H1 (cell line): ENCODE data around the gene EXD1. TPM values are rescaled to one million over a fixed set of nuclear protein-coding genes. Genes with fewer than 3 reads are reported as not detected.

Experiments
- CTCF ChIA-PET: fragments of 300-600 bp; sonication (Branson Sonifier 250); formaldehyde crosslinking; loops from one replicate; lab custom pipeline; 2021; ENCODE audit not compliant: partially characterized antibody; lab: Charles Lee
- POLR2A ChIA-PET: fragments of 300-600 bp; sonication (Branson Sonifier 250); formaldehyde crosslinking; loops from one replicate; lab custom pipeline; 2021; ENCODE audit warnings: inconsistent platforms; ENCODE audit not compliant: partially characterized antibody; lab: Charles Lee
- DNase-seq, 2 experiments: peaks; one replicate each; pipeline versions ENCODE4 v3.0.0 to v3.0.0-alpha.2; 2010 to 2022; ENCODE audit warnings: low spot score in 2 of 2, low read depth in 1 of 2, mixed read lengths in 1 of 2
- FAIRE-seq: peaks from 2 replicates; lab custom pipeline; 2011; peaks lifted over from hg19 to GRCh38; lab: Jason Lieb, UNC
- H2AFZ ChIP-seq: 2 replicates; pipeline ENCODE4 v1.8.1; 2012; ENCODE audit warnings: low read length, inconsistent platforms
- H2AK5ac ChIP-seq: 2 replicates; pipeline ENCODE4 v1.6.1; 2013; ENCODE audit warnings: low read depth, low read length
- H2BK120ac ChIP-seq: replicated peaks from 2 replicates; pipeline ENCODE3; 2013; ENCODE audit warnings: low read depth, low read length, inconsistent platforms
- H2BK12ac ChIP-seq: 2 replicates; pipeline ENCODE4 v1.6.1; 2013; ENCODE audit warnings: low read depth, low read length
- H2BK15ac ChIP-seq: 2 replicates; pipeline ENCODE4 v1.6.1; 2013; ENCODE audit warnings: low read length
- H2BK20ac ChIP-seq: 2 replicates; pipeline ENCODE4 v1.6.1; 2013; ENCODE audit warnings: low read length
- H2BK5ac ChIP-seq: 2 replicates; pipeline ENCODE4 v1.6.1; 2013; ENCODE audit warnings: low read depth, low read length
- H3K14ac ChIP-seq: 2 replicates; pipeline ENCODE4 v1.6.1; 2013; ENCODE audit warnings: inconsistent platforms; ENCODE audit not compliant: insufficient read length
- H3K18ac ChIP-seq: 2 replicates; pipeline ENCODE4 v1.6.1; 2013; ENCODE audit warnings: low read length; ENCODE audit errors: extremely low read depth
- H3K23ac ChIP-seq: 2 replicates; pipeline ENCODE4 v1.6.1; 2013; ENCODE audit warnings: inconsistent platforms; ENCODE audit not compliant: insufficient read length
- H3K23me2 ChIP-seq: 2 replicates; pipeline ENCODE4 v1.6.1; 2013; ENCODE audit warnings: low read depth, low read length
- H3K27ac ChIP-seq: 2 replicates; pipeline ENCODE4 v1.6.1; 2011; ENCODE audit warnings: low read depth, low read length, inconsistent platforms
- H3K27me3 ChIP-seq, 4 experiments: replicated peaks in 1 of 4; 1 replicate in 1 of 4; 2 replicates in 3 of 4; pipeline versions ENCODE4 v1.6.1 to v1.8.1; 2011 to 2013; ENCODE audit warnings: low read length in 3 of 4, mild to moderate bottlenecking in 3 of 4, inconsistent platforms in 2 of 4, mixed read lengths in 2 of 4, moderate library complexity in 1 of 4; ENCODE audit not compliant: control insufficient read depth in 3 of 4, insufficient read depth in 3 of 4; ENCODE audit errors: extremely low read depth in 1 of 4
- H3K36me3 ChIP-seq, 4 experiments: 2 replicates each; pipeline versions ENCODE4 v1.6.1 to v1.8.1; 2011 to 2013; ENCODE audit warnings: mild to moderate bottlenecking in 4 of 4, low read length in 3 of 4, moderate library complexity in 2 of 4, control low read depth in 1 of 4, inconsistent platforms in 1 of 4; ENCODE audit not compliant: insufficient read depth in 4 of 4, control insufficient read depth in 2 of 4
- H3K4ac ChIP-seq: replicated peaks from 2 replicates; pipeline ENCODE3; 2013; ENCODE audit warnings: low read length, low read depth, mixed read lengths, inconsistent platforms; ENCODE audit not compliant: insufficient read length
- H3K4me1 ChIP-seq, 4 experiments: replicated peaks in 1 of 4; 1 replicate in 1 of 4; 2 replicates in 3 of 4; pipeline versions ENCODE4 v1.6.1 to v1.8.1; 2011 to 2013; ENCODE audit warnings: low read length in 3 of 4, inconsistent platforms in 2 of 4, mixed read lengths in 1 of 4; ENCODE audit not compliant: insufficient read depth in 4 of 4, control insufficient read depth in 3 of 4
- H3K4me2 ChIP-seq, 2 experiments: 2 replicates each; pipeline versions ENCODE4 v1.6.1 to v1.8.1; 2011 to 2013; ENCODE audit warnings: low read depth in 2 of 2, low read length in 2 of 2, control low read depth in 1 of 2, inconsistent platforms in 1 of 2, mild to moderate bottlenecking in 1 of 2; ENCODE audit not compliant: insufficient read depth in 1 of 2
- H3K4me3 ChIP-seq, 4 experiments: fragments of 200-600, 300-600 bp in 1 of 4; sonication (generic), shearing (Covaris generic), sonication (Bioruptor Twin) in 1 of 4; 2 replicates each; pipeline versions ENCODE4 v1.5.1 to v1.8.1; 2011 to 2016; ENCODE audit warnings: low read length in 4 of 4, low read depth in 3 of 4, control low read depth in 2 of 4, inconsistent platforms in 2 of 4, mild to moderate bottlenecking in 2 of 4, mixed read lengths in 1 of 4, moderate library complexity in 1 of 4; ENCODE audit not compliant: insufficient read depth in 2 of 4; ENCODE audit errors: extremely low read depth in 1 of 4
- H3K56ac ChIP-seq: replicated peaks from 2 replicates; pipeline ENCODE3; 2013; ENCODE audit warnings: low read depth, mild to moderate bottlenecking, mixed read lengths, low read length, inconsistent platforms; ENCODE audit not compliant: insufficient read length
- H3K79me1 ChIP-seq: 2 replicates; pipeline ENCODE4 v1.6.1; 2013; ENCODE audit warnings: low read depth, low read length, control low read depth
- H3K79me2 ChIP-seq, 2 experiments: 2 replicates each; pipeline versions ENCODE4 v1.6.1 to v1.8.1; 2012 to 2013; ENCODE audit warnings: low read length in 2 of 2, mild to moderate bottlenecking in 2 of 2, inconsistent platforms in 1 of 2; ENCODE audit not compliant: insufficient read depth in 2 of 2, control insufficient read depth in 1 of 2
- H3K9ac ChIP-seq, 4 experiments: replicated peaks in 1 of 4; 1 replicate in 1 of 4; 2 replicates in 3 of 4; pipeline versions ENCODE4 v1.6.1 to v1.8.1; 2011 to 2013; ENCODE audit warnings: low read depth in 3 of 4, low read length in 3 of 4, control low read depth in 2 of 4, mild to moderate bottlenecking in 2 of 4, moderate library complexity in 2 of 4, inconsistent platforms in 1 of 4; ENCODE audit errors: extremely low read depth in 1 of 4
- H3K9me3 ChIP-seq, 2 experiments: 2 replicates each; pipeline versions ENCODE4 v1.6.1 to v1.8.1; 2012 to 2013; ENCODE audit warnings: mild to moderate bottlenecking in 2 of 2, moderate library complexity in 2 of 2, control low read depth in 1 of 2, inconsistent platforms in 1 of 2, low read depth in 1 of 2, low read length in 1 of 2, mixed read lengths in 1 of 2; ENCODE audit not compliant: insufficient read depth in 2 of 2
- H4K20me1 ChIP-seq, 2 experiments: replicated peaks in 1 of 2; 2 replicates each; pipeline versions ENCODE3 to v1.8.1; 2011 to 2013; ENCODE audit warnings: inconsistent platforms in 2 of 2, low read length in 2 of 2, mild to moderate bottlenecking in 1 of 2; ENCODE audit not compliant: insufficient read depth in 2 of 2, control insufficient read depth in 1 of 2
- H4K5ac ChIP-seq: 2 replicates; pipeline ENCODE4 v1.6.1; 2013; ENCODE audit warnings: low read length, low read depth, mixed read lengths, inconsistent platforms; ENCODE audit not compliant: insufficient read length
- H4K8ac ChIP-seq: 2 replicates; pipeline ENCODE4 v1.8.0; 2013; ENCODE audit warnings: mild to moderate bottlenecking, moderate library complexity, low read length, inconsistent platforms; ENCODE audit not compliant: insufficient read depth; ENCODE audit errors: extremely low read depth
- H4K91ac ChIP-seq: replicated peaks from 2 replicates; pipeline ENCODE3; 2013; ENCODE audit warnings: low read length, mixed read lengths, inconsistent platforms; ENCODE audit not compliant: insufficient read length
- ATF3 ChIP-seq: IDR thresholded peaks from 2 replicates; pipeline ENCODE4 v1.6.1; 2011; ENCODE audit warnings: low read depth, mild to moderate bottlenecking, low read length; ENCODE audit not compliant: insufficient read depth
- CEBPB ChIP-seq: IDR thresholded peaks from 2 replicates; pipeline ENCODE4 v1.6.1; 2012; ENCODE audit warnings: low read depth, low read length
- CHD2 ChIP-seq: IDR thresholded peaks from 2 replicates; pipeline ENCODE4 v1.6.1; 2012; ENCODE audit warnings: low read length, improper control_type of control experiment
- EP300 ChIP-seq, 2 experiments: IDR thresholded peaks; 1 replicate in 1 of 2; 2 replicates in 1 of 2; pipeline ENCODE4 v1.6.1; 2011 to 2012; ENCODE audit warnings: low read depth in 2 of 2, low read length in 2 of 2, mild to moderate bottlenecking in 2 of 2, borderline replicate concordance in 1 of 2, inconsistent platforms in 1 of 2, moderate library complexity in 1 of 2
- GTF2F1 ChIP-seq: IDR thresholded peaks from 2 replicates; pipeline ENCODE4 v1.6.1; 2012; ENCODE audit warnings: low read depth, low read length, improper control_type of control experiment, borderline replicate concordance
- HDAC6 ChIP-seq: IDR thresholded peaks from one replicate; pipeline ENCODE4 v1.7.1; 2012; ENCODE audit warnings: low read depth, mild to moderate bottlenecking, inconsistent platforms, low read length, moderate library complexity
- JUN ChIP-seq: IDR thresholded peaks from 2 replicates; pipeline ENCODE4 v1.6.1; 2011; ENCODE audit warnings: low read depth, mild to moderate bottlenecking, improper control_type of control experiment, low read length
- NANOG ChIP-seq: IDR thresholded peaks from 2 replicates; pipeline ENCODE4 v1.6.1; 2011; ENCODE audit warnings: low read length, low read depth, mild to moderate bottlenecking, inconsistent platforms; ENCODE audit not compliant: insufficient read depth, poor library complexity, severe bottlenecking
- POLR2AphosphoS5 ChIP-seq: IDR thresholded peaks from 2 replicates; pipeline ENCODE4 v1.6.1; 2011; ENCODE audit warnings: low read depth, low read length
- SIX5 ChIP-seq: IDR thresholded peaks from 2 replicates; pipeline ENCODE4 v1.6.1; 2011; ENCODE audit warnings: mild to moderate bottlenecking, low read depth, low read length
- WGBS, 2 experiments: shearing (Covaris generic) in 1 of 2; methylation state at CpG; one replicate each; pipeline versions ENCODE4 v1.1.6 to v1.1.7; 2013 to 2015; ENCODE audit warnings: low lambda C conversion rate in 2 of 2, mixed read lengths in 2 of 2, inconsistent platforms in 1 of 2, low coverage in 1 of 2, missing lambda C conversion rate in 1 of 2; ENCODE audit not compliant: insufficient replicate concordance in 2 of 2, insufficient coverage in 1 of 2, insufficient read length in 1 of 2; ENCODE audit errors: extremely low coverage in 1 of 2, missing lambda C conversion rate in 1 of 2; 5-methylcytosine and 5-hydroxymethylcytosine counted together
- polyA plus RNA-seq, 7 experiments: library from polyadenylated mRNA; depleted of rRNA in 3 of 7; stranded (reverse) in 5 of 7; unstranded in 2 of 7; fragments of >200 nt in 5 of 7; fragments of 200-250 nt in 2 of 7; gene quantifications; 1 replicate in 5 of 7; 2 replicates in 1 of 7; 4 replicates in 1 of 7; pipeline versions ENCODE4 v1.2.1 to v1.2.3, GENCODE V29; 2011 to 2013; ENCODE audit warnings: missing spikeins in 2 of 7, mixed read lengths in 2 of 7
- total RNA-seq: library from RNA; stranded (reverse); fragmentation: NEBNext Ultra II Directional; extraction: Animal tissue kit (Norgen Biotek cat#: 25700); gene quantifications from 2 replicates; pipeline ENCODE4 v1.2.1, GENCODE V29; 2021

EXD1 gene
- total and polyA plus RNA-seq, 2 of the 8 experiments (the other 6 are each of a cell fraction or from before 2014, with no cell fraction given): 0.06 to 0.54 TPM

DNA sequence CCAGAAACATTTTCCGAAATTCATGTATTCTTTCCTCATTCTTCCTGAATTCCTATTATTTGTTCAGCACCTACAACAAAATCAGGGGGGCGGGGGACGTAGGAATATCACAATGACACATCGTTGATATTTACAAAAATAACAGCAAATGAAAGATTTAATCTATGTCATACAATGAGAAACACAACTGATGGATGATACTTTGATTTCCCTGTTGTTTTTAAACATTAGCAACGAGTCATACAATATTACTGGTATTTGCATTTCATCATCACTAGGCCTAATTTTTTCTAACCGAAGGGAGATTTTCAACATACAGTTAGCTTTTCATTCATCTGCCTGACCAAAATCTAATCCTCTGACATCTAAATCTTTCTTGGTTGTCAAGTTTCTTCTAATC, 69.2 kb downstream of the EXD1 start:
- no peak overlapping the region for H3K27ac ChIP-seq
- H3K79me2 ChIP-seq: no peaks in the 10 kb centered on the region
- H3K4ac ChIP-seq: no peak overlapping the region
- H3K4me2 ChIP-seq: no peak overlapping the region
- no peak overlapping the region for H3K14ac ChIP-seq
- no peak overlapping the region for H3K23ac ChIP-seq
- CTCF ChIA-PET: no interaction called here
- no peak overlapping the region for H4K91ac ChIP-seq
- no peaks in the 10 kb centered on the region for H3K4me1 ChIP-seq
- no peak overlapping the region for H2AFZ ChIP-seq
- H3K56ac ChIP-seq: no peak overlapping the region
- DNase-seq (no peak), FAIRE-seq (no peak)
- no peaks in the 10 kb centered on the region for H3K9me3 ChIP-seq
- H2BK20ac ChIP-seq: no peak overlapping the region
- no peak overlapping the region for H2BK5ac ChIP-seq
- H3K23me2 ChIP-seq: no peaks in the 10 kb centered on the region
- no peak overlapping the region for H2BK12ac ChIP-seq
- H2BK15ac ChIP-seq: no peak overlapping the region
- H3K4me3 ChIP-seq: no peak overlapping the region
- no peaks in the 10 kb centered on the region for H3K27me3 ChIP-seq
- H4K8ac ChIP-seq: no peak overlapping the region
- H2BK120ac ChIP-seq: no peak overlapping the region
- no peaks in the 10 kb centered on the region for H3K79me1 ChIP-seq
- no peak overlapping the region for H4K5ac ChIP-seq
- no peaks in the 10 kb centered on the region for H3K36me3 ChIP-seq
- no peak overlapping the region for H3K9ac ChIP-seq
- H3K18ac ChIP-seq: no peak overlapping the region
- no peak for TF ChIP-seq SIX5
- no peak for TF ChIP-seq EP300 (IDR thresholded peaks at IDR 0.05; ENCODE audit: borderline replicate concordance in 1 of 2, low read depth in 2 of 2, low read length in 2 of 2)
- TF ChIP-seq ATF3: no peak
- no peak for TF ChIP-seq JUN
- no peak for TF ChIP-seq GTF2F1
- TF ChIP-seq HDAC6: no peak
- no peak for TF ChIP-seq POLR2AphosphoS5
- TF ChIP-seq CHD2: no peak
- no peak for TF ChIP-seq NANOG
- TF ChIP-seq CEBPB: no peak
- no peaks in the 10 kb centered on the region for H4K20me1 ChIP-seq
- no peak overlapping the region for H2AK5ac ChIP-seq
- WGBS, 2 experiments: 87% methylated on average over 6 of the region's 6 CpGs; no CpG with 5 or more reads in 1 of the 2 experiments
- POLR2A ChIA-PET: no interaction called here
